OCI-LY1 (cell line): ENCODE results near the gene CLASP2.

Source experiments
- CTCF ChIP-seq: fragments of 200-600 bp; sonication (generic), shearing (Covaris generic); IDR thresholded peaks from 2 replicates; pipeline ENCODE4 v1.5.1; 2017; ENCODE audit warnings: mild to moderate bottlenecking, antibody characterized with exemption, low read length, moderate library complexity, mixed read lengths
- EZH2 ChIP-seq: fragments of 200-600 bp; sonication (generic), shearing (Covaris generic); IDR thresholded peaks from 2 replicates; pipeline ENCODE4 v1.8.0; 2017; ENCODE audit warnings: borderline replicate concordance, mixed run types, mild to moderate bottlenecking, antibody characterized with exemption, low read length, moderate library complexity, mixed read lengths

DNA sequence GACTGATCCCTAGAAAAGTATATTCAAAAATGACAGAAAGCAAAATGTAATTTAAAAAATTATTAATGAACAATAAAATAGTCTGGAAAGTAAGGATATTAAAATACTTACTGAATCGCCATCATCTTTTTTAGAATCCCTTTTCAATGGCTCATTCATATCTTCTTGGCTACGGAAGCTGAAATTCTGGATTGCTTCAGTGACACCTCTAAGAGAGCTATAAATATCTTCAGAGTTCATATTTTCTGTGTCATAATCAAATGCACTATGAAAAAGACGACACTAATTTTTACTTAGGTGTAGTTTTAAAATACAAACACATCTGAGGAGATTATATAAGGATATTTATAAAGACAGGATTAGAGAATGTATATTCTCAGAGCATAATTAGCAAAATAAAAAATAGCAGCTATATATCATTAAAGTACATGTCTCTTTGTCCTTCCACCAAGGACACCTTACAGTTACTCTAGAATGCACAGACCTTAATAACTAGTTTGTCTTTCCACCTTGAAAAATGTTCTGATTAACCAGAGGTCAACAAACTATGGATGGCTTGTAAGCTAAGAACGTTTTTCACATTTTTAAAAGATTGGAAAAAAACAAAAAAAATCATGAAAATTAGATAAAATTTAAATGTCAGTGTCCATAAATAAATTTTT is 179.2 kb downstream of the CLASP2 start:
- no peak for TF ChIP-seq CTCF
- TF ChIP-seq EZH2: no peak
